ENCODE results near the gene POMGNT2.

DNA sequence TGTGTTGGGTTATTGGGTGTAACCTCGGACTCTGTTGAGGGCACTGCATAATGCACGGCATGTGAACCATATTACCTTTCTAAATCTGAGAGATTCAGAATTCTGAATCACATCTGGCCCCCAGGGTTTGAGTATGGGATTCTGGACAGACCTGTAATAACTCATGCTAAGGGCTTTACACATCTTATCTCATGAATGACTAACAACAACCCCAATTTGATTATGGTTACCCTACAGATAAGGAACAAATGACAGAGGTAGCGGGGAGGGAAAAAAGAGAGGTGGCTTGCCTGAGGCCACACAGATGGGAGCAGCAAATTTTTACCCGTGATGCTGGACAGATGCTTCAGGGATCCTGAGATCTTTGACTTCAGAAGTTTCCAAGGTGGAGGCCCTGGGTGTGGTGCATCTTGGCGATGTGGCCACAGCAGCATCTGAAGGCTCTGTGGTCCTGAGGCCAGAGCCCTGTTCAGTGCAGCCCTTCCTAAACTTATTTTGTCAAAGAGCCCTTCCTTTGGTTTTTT is 43.8 kb downstream of the POMGNT2 start:
- TF ChIP-seq, protein P1, sequence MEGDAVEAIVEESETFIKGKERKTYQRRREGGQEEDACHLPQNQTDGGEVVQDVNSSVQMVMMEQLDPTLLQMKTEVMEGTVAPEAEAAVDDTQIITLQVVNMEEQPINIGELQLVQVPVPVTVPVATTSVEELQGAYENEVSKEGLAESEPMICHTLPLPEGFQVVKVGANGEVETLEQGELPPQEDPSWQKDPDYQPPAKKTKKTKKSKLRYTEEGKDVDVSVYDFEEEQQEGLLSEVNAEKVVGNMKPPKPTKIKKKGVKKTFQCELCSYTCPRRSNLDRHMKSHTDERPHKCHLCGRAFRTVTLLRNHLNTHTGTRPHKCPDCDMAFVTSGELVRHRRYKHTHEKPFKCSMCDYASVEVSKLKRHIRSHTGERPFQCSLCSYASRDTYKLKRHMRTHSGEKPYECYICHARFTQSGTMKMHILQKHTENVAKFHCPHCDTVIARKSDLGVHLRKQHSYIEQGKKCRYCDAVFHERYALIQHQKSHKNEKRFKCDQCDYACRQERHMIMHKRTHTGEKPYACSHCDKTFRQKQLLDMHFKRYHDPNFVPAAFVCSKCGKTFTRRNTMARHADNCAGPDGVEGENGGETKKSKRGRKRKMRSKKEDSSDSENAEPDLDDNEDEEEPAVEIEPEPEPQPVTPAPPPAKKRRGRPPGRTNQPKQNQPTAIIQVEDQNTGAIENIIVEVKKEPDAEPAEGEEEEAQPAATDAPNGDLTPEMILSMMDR (IDR thresholded peaks at IDR 0.05; ENCODE audit: low read depth, low read length, missing input control) = no peak
- TF ChIP-seq YY1 (IDR thresholded peaks at IDR 0.05) = no peak

Data from liver (tissue), 2 donors.